PFSK-1 (cell line): ENCODE measurements around the gene HS3ST4.

ENCODE experiments used
- POLR2AphosphoS5 ChIP-seq: IDR thresholded peaks from 2 replicates; pipeline ENCODE4 v1.6.1; 2012; ENCODE audit warnings: low read depth, mild to moderate bottlenecking, control low read depth, low read length, moderate library complexity
- TF ChIP-seq, protein P1 (sequence below), 2 experiments: IDR thresholded peaks; 2 replicates each; pipeline versions ENCODE4 v1.6.1 to v1.8.0; 2011 to 2012; ENCODE audit warnings: low read depth in 2 of 2, low read length in 2 of 2, control low read depth in 1 of 2, inconsistent platforms in 1 of 2, mild to moderate bottlenecking in 1 of 2, moderate library complexity in 1 of 2; ENCODE audit not compliant: insufficient read depth in 1 of 2

DNA sequence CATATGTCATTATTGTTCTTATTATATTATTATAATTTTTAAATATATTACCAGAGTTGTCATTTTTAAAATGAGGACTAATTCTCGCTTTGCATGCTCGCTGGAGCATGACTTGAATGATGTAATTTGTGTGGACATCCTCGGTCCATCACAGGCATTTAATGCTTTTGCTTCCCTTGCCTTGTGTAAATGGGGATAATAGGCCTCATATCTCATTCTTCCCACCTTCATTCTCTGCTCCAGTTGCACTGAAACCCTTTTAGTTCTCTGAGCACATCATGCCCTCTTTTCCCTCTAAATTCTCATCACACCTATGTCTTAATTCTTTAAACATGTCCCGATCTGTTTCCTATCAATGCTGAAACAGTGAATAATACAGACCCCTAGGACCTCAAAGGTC lies 285.4 kb downstream of the HS3ST4 start:
- TF ChIP-seq POLR2AphosphoS5 = no peak
- TF ChIP-seq, protein P1, sequence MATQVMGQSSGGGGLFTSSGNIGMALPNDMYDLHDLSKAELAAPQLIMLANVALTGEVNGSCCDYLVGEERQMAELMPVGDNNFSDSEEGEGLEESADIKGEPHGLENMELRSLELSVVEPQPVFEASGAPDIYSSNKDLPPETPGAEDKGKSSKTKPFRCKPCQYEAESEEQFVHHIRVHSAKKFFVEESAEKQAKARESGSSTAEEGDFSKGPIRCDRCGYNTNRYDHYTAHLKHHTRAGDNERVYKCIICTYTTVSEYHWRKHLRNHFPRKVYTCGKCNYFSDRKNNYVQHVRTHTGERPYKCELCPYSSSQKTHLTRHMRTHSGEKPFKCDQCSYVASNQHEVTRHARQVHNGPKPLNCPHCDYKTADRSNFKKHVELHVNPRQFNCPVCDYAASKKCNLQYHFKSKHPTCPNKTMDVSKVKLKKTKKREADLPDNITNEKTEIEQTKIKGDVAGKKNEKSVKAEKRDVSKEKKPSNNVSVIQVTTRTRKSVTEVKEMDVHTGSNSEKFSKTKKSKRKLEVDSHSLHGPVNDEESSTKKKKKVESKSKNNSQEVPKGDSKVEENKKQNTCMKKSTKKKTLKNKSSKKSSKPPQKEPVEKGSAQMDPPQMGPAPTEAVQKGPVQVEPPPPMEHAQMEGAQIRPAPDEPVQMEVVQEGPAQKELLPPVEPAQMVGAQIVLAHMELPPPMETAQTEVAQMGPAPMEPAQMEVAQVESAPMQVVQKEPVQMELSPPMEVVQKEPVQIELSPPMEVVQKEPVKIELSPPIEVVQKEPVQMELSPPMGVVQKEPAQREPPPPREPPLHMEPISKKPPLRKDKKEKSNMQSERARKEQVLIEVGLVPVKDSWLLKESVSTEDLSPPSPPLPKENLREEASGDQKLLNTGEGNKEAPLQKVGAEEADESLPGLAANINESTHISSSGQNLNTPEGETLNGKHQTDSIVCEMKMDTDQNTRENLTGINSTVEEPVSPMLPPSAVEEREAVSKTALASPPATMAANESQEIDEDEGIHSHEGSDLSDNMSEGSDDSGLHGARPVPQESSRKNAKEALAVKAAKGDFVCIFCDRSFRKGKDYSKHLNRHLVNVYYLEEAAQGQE (IDR thresholded peaks at IDR 0.05; ENCODE audit: insufficient read depth in 1 of 2, low read depth in 2 of 2, low read length in 2 of 2) = no peak
